Measurements from ENCODE around the gene PIK3R1. TPM values are rescaled to one million over a fixed set of nuclear protein-coding genes. Genes with fewer than 3 reads are reported as not detected.

The PIK3R1 gene
- polyA plus RNA-seq, 1 donor (not counting 4 experiments of a cell fraction or from before 2014, with no cell fraction given), result 16.7 TPM

- Histone ChIP-seq H3K9me1 (ENCODE audit: control insufficient read depth, extremely low read depth, insufficient read depth, low read length) (peaks cover 2% of the 10 kb centered on the region), H3K4me3 (ENCODE audit: control insufficient read depth in 2 of 3, extremely low read depth in 1 of 3, insufficient read depth in 2 of 3, low read depth in 1 of 3, low read length in 3 of 3) (no peak overlapping the region), H3K4me2 (ENCODE audit: control insufficient read depth, extremely low read depth, insufficient read depth, low read depth, low read length) (no peak overlapping the region), H3K9ac (ENCODE audit: control insufficient read depth, extremely low read depth, insufficient read depth, low read length) (no peak overlapping the region), H3K27me3 (ENCODE audit: control insufficient read depth, extremely low read depth, insufficient read depth, low read length) (no peaks in the 10 kb centered on the region), H3K36me3 (ENCODE audit: control insufficient read depth in 2 of 2, extremely low read depth in 1 of 2, insufficient read depth in 2 of 2, low read length in 2 of 2) (peaks cover 0 to 7% of the 10 kb centered on the region in 2 experiments), H3K27ac (ENCODE audit: control insufficient read depth, insufficient read depth, low read length) (no peak overlapping the region), H2AFZ (ENCODE audit: control insufficient read depth, low read length) (no peak overlapping the region), H4K20me1 (ENCODE audit: control insufficient read depth, extremely low read depth, insufficient read depth, low read length) (no peaks in the 10 kb centered on the region), H3K79me2 (ENCODE audit: control insufficient read depth, insufficient read depth, low read length) (no peaks in the 10 kb centered on the region), H3K9me3 (ENCODE audit: control insufficient read depth, low read depth, low read length) (no peaks in the 10 kb centered on the region), H3K4me1 (ENCODE audit: control insufficient read depth, extremely low read depth, insufficient read depth, low read length) (peaks cover 22% of the 10 kb centered on the region)
- dilution Hi-C loops (cut with MboI; ENCODE audit: extremely low pct_ligation_motif_present, low sequenced_read_pairs), result no loop called here
- FAIRE-seq (peak; percentile 74), DNase-seq (ENCODE audit: low read depth, low spot score) (no peak)
- TF ChIP-seq CTCF (optimal IDR thresholded peaks at IDR 0.05 in 1 of 3, IDR thresholded peaks at IDR 0.05 in 1 of 3, conservative IDR thresholded peaks at IDR 0.05 in 1 of 3; ENCODE audit: extremely low read depth in 1 of 3, insufficient read depth in 2 of 3, low read length in 3 of 3), result no peak
- no peak for TF ChIP-seq EZH2 (IDR thresholded peaks at IDR 0.05; ENCODE audit: low read length)
These were observed 71.0 kb downstream of the PIK3R1 start for GRCh38 chr5:68286612-68286912.

GRCh38 chr5:68287631-68287975 lies 72.0 kb downstream of the PIK3R1 start:
- Histone ChIP-seq H3K9ac (ENCODE audit: control insufficient read depth, extremely low read depth, insufficient read depth, low read length) (peak overlapping the region; percentile 66), H3K4me3 (ENCODE audit: control insufficient read depth in 2 of 3, extremely low read depth in 1 of 3, insufficient read depth in 2 of 3, low read depth in 1 of 3, low read length in 3 of 3) (peak overlapping the region in 2 of 3 experiments; percentile 64 to 74)

More at GRCh38 chr5:68287631-68287975, 72.0 kb downstream of the PIK3R1 start:
- dilution Hi-C loops (cut with MboI; ENCODE audit: extremely low pct_ligation_motif_present, low sequenced_read_pairs), result no loop called here
- H2AFZ ChIP-seq (ENCODE audit: control insufficient read depth, low read length), result no peak overlapping the region
- peaks cover 2% of the 10 kb centered on the region for H3K9me1 ChIP-seq (ENCODE audit: control insufficient read depth, extremely low read depth, insufficient read depth, low read length)
- DNase-seq (ENCODE audit: low read depth, low spot score) (no peak), FAIRE-seq (no peak)
- TF ChIP-seq EZH2 (IDR thresholded peaks at IDR 0.05; ENCODE audit: low read length) (no peak), CTCF (optimal IDR thresholded peaks at IDR 0.05 in 1 of 3, IDR thresholded peaks at IDR 0.05 in 1 of 3, conservative IDR thresholded peaks at IDR 0.05 in 1 of 3; ENCODE audit: extremely low read depth in 1 of 3, insufficient read depth in 2 of 3, low read length in 3 of 3) (no peak)
- no peaks in the 10 kb centered on the region for H3K79me2 ChIP-seq (ENCODE audit: control insufficient read depth, insufficient read depth, low read length)
- H3K27ac ChIP-seq (ENCODE audit: control insufficient read depth, insufficient read depth, low read length), result peak overlapping the region; percentile 37
- no peaks in the 10 kb centered on the region for H3K27me3 ChIP-seq (ENCODE audit: control insufficient read depth, extremely low read depth, insufficient read depth, low read length)
- H3K4me1 ChIP-seq (ENCODE audit: control insufficient read depth, extremely low read depth, insufficient read depth, low read length), result peaks cover 22% of the 10 kb centered on the region
- H3K36me3 ChIP-seq (ENCODE audit: control insufficient read depth in 2 of 2, extremely low read depth in 1 of 2, insufficient read depth in 2 of 2, low read length in 2 of 2), result peaks cover 0 to 5% of the 10 kb centered on the region in 2 experiments
- H4K20me1 ChIP-seq (ENCODE audit: control insufficient read depth, extremely low read depth, insufficient read depth, low read length), result no peaks in the 10 kb centered on the region
- no peaks in the 10 kb centered on the region for H3K9me3 ChIP-seq (ENCODE audit: control insufficient read depth, low read depth, low read length)
- H3K4me2 ChIP-seq (ENCODE audit: control insufficient read depth, extremely low read depth, insufficient read depth, low read depth, low read length), result peak overlapping the region; percentile 97

All from keratinocyte (primary cell).